Activated B cell treated with CpG ODN at 0.5 μM for 24 hours (primary cell): Measurements from ENCODE around the gene GCKR. TPM values are rescaled to one million over a fixed set of nuclear protein-coding genes. Genes with fewer than 3 reads are reported as not detected.

Source experiments
- ATAC-seq: fragments of 200-7000 bp; cut with Tn5 transposase; one replicate; pipeline ENCODE4 v1.10.0; 2021; ENCODE audit warnings: low read depth, mild to moderate bottlenecking, moderate library complexity
- CTCF ChIA-PET: fragments of 350-600 bp; sonication (Branson Sonifier 250); formaldehyde crosslinking; loops from one replicate; lab custom pipeline; 2021; ENCODE audit warnings: antibody characterized with exemption; lab: Charles Lee
- POLR2A ChIA-PET: fragments of 350-600 bp; sonication (Branson Sonifier 250); formaldehyde crosslinking; loops from one replicate; lab custom pipeline; 2021; ENCODE audit warnings: antibody characterized with exemption; lab: Charles Lee
- DNase-seq: peaks from one replicate; pipeline ENCODE4 v3.0.0; 2022
- H3K27ac Mint-ChIP-seq: one replicate; pipeline ENCODE4 v1.8.0; 2020; ENCODE audit warnings: mixed read lengths
- H3K27me3 Mint-ChIP-seq: one replicate; pipeline ENCODE4 v1.8.0; 2021; ENCODE audit warnings: mixed read lengths
- H3K36me3 Mint-ChIP-seq: one replicate; pipeline ENCODE4 v1.8.0; 2021; ENCODE audit warnings: low read depth, mixed read lengths
- H3K4me1 Mint-ChIP-seq: one replicate; pipeline ENCODE4 v1.8.0; 2021; ENCODE audit warnings: mixed read lengths
- H3K4me3 Mint-ChIP-seq: one replicate; pipeline ENCODE4 v1.8.0; 2020; ENCODE audit warnings: mild to moderate bottlenecking, mixed read lengths
- H3K9me3 Mint-ChIP-seq: one replicate; pipeline ENCODE4 v1.8.0; 2020; ENCODE audit warnings: mixed read lengths
- CTCF ChIP-seq: fragments of 200-600 bp; IDR thresholded peaks from one replicate; pipeline ENCODE4 v1.8.0; 2022; ENCODE audit warnings: antibody characterized with exemption, mild to moderate bottlenecking
- intact Hi-C: fragments of 100-400 bp; cut with micrococcal nuclease; formaldehyde crosslinking; loops from one replicate; pipeline ENCODE4 v1.15.1; 2024
- total RNA-seq: library from RNA; stranded (reverse); gene quantifications from 2 replicates; pipeline ENCODE4 v1.2.3, GENCODE V29; 2022

GCKR gene
- total RNA-seq, 1 donor from 2014 or later = not detected

GRCh38 chr2:27502142-27502541 lies 5.5 kb downstream of the GCKR start:
- intact Hi-C loops = no loop called here
- H3K27me3 Mint-ChIP-seq = peaks cover 25% of the 10 kb centered on the region
- no peak for DNase-seq
- TF ChIP-seq CTCF = no peak
- no peaks in the 10 kb centered on the region for H3K4me1 Mint-ChIP-seq
- no peaks in the 10 kb centered on the region for H3K9me3 Mint-ChIP-seq
- H3K4me3 Mint-ChIP-seq = no peak overlapping the region
- POLR2A ChIA-PET = interaction anchor here (0.6 kb wide), 1 partner anchor 17 kb away, joined by 3 read pairs; no protein-coding TSS in a partner anchor
- CTCF ChIA-PET = no interaction called here
- H3K27ac Mint-ChIP-seq = no peak overlapping the region
- no peak for ATAC-seq
- H3K36me3 Mint-ChIP-seq = no peaks in the 10 kb centered on the region

- intact Hi-C loops = no loop called here
- Mint-ChIP-seq H3K27me3 (peaks cover 18% of the 10 kb centered on the region), H3K27ac (no peak overlapping the region), H3K4me3 (no peak overlapping the region), H3K36me3 (no peaks in the 10 kb centered on the region), H3K4me1 (no peaks in the 10 kb centered on the region), H3K9me3 (no peaks in the 10 kb centered on the region)
- no peak for TF ChIP-seq CTCF
- DNase-seq = no peak
- no peak for ATAC-seq
- CTCF ChIA-PET = no interaction called here
- POLR2A ChIA-PET = no interaction called here
Measured at GRCh38 chr2:27506587-27506986, 9.9 kb downstream of the GCKR start.

GRCh38 chr2:27507293-27507692 lies 10.7 kb downstream of the GCKR start:
- CTCF ChIA-PET = no interaction called here
- ATAC-seq = no peak
- DNase-seq = no peak
- Mint-ChIP-seq H3K4me1 (no peaks in the 10 kb centered on the region), H3K36me3 (no peaks in the 10 kb centered on the region), H3K9me3 (no peaks in the 10 kb centered on the region), H3K4me3 (no peak overlapping the region), H3K27me3 (peaks cover 21% of the 10 kb centered on the region), H3K27ac (no peak overlapping the region)
- POLR2A ChIA-PET = no interaction called here
- TF ChIP-seq CTCF = no peak
- intact Hi-C loops = no loop called here

- POLR2A ChIA-PET = no interaction called here
- CTCF ChIA-PET = no interaction called here
- H3K27ac Mint-ChIP-seq = no peak overlapping the region
- no peak for TF ChIP-seq CTCF
- DNase-seq (no peak), ATAC-seq (no peak)
- intact Hi-C loops = no loop called here
- no peaks in the 10 kb centered on the region for H3K4me1 Mint-ChIP-seq
- no peaks in the 10 kb centered on the region for H3K36me3 Mint-ChIP-seq
- no peaks in the 10 kb centered on the region for H3K9me3 Mint-ChIP-seq
- H3K27me3 Mint-ChIP-seq = peaks cover 22% of the 10 kb centered on the region
- no peak overlapping the region for H3K4me3 Mint-ChIP-seq
Measured at GRCh38 chr2:27509326-27509725, 12.7 kb downstream of the GCKR start.

GRCh38 chr2:27518113-27518781 lies 21.6 kb downstream of the GCKR start:
- no peak for TF ChIP-seq CTCF

More at GRCh38 chr2:27518113-27518781, 21.6 kb downstream of the GCKR start:
- Mint-ChIP-seq H3K9me3 (no peaks in the 10 kb centered on the region), H3K27ac (no peak overlapping the region), H3K4me3 (no peak overlapping the region), H3K4me1 (no peaks in the 10 kb centered on the region), H3K36me3 (no peaks in the 10 kb centered on the region), H3K27me3 (peaks cover 12% of the 10 kb centered on the region)
- CTCF ChIA-PET = no interaction called here
- POLR2A ChIA-PET = interaction anchor here (0.6 kb wide), 1 partner anchor 16 kb away, joined by 3 read pairs; no protein-coding TSS in a partner anchor
- intact Hi-C loops = no loop called here
- DNase-seq (no peak), ATAC-seq (no peak)
